ENCODE measurements around the gene VPS9D1. TPM values are rescaled to one million over a fixed set of nuclear protein-coding genes. Genes with fewer than 3 reads are reported as not detected.

Gene VPS9D1
- polyA plus RNA-seq, 3 donors: 1.2 to 29.7 (median 1.6) TPM

GRCh38 chr16:89720551-89720812 is 216 bp downstream of the VPS9D1 start:
- under 1% methylated on average over 29 of the region's 29 CpGs for WGBS (ENCODE audit: insufficient coverage)
- no peak for DNase-seq
- H3K27me3 Mint-ChIP-seq (ENCODE audit: low read depth in 3 of 3): no peaks in the 10 kb centered on the region
- H3K9me3 Mint-ChIP-seq: no peaks in the 10 kb centered on the region
- Histone ChIP-seq H3K9me3 (replicated peaks in 1 of 2; ENCODE audit: control insufficient read depth in 1 of 2, insufficient read depth in 1 of 2, low read length in 2 of 2) (no peaks in the 10 kb centered on the region), H3K27me3 (ENCODE audit: control insufficient read depth in 2 of 2, insufficient read depth in 2 of 2, low read length in 2 of 2) (no peaks in the 10 kb centered on the region), H3K27ac (ENCODE audit: low read depth in 1 of 2, low read length in 2 of 2) (peak overlapping the region; percentile 92), H3K36me3 (replicated peaks in 1 of 2; ENCODE audit: control insufficient read depth in 1 of 2, insufficient read depth in 2 of 2, low read length in 2 of 2) (peaks cover 14 to 26% of the 10 kb centered on the region in 2 donors), H2AFZ (ENCODE audit: insufficient read depth, low read depth, low read length, poor library complexity, severe bottlenecking) (peak overlapping the region; percentile 77), H3K9ac (ENCODE audit: insufficient read depth, low read length, poor library complexity, severe bottlenecking) (peak overlapping the region; percentile 92), H4K20me1 (ENCODE audit: insufficient read depth, low read length) (peaks cover 37% of the 10 kb centered on the region), H3K79me2 (ENCODE audit: insufficient read depth, low read length) (peaks cover 47% of the 10 kb centered on the region), H3K4me2 (replicated peaks; ENCODE audit: extremely low read depth, low read length, poor library complexity, severe bottlenecking) (peak overlapping the region; percentile 99), H3K4me1 (ENCODE audit: control insufficient read depth in 1 of 2, insufficient read depth in 2 of 2, low read length in 2 of 2) (peaks cover 45 to 57% of the 10 kb centered on the region in 2 donors), H3K4me3 (replicated peaks in 1 of 3; ENCODE audit: low read depth in 2 of 3, low read length in 3 of 3) (peak overlapping the region; percentile 51 to 97 (median 64))
- H3K4me1 Mint-ChIP-seq: peaks cover 51% of the 10 kb centered on the region
- intact Hi-C loops (cut with micrococcal nuclease): loop anchor here (2.0 to 5.0 kb wide), 3 partner anchors 40 to 158 kb away; partner anchors contain the start of gene RPL13 (in 1 of the 2)
- H3K4me3 Mint-ChIP-seq: peak overlapping the region; percentile 85 to 93
- TF ChIP-seq, protein P1, sequence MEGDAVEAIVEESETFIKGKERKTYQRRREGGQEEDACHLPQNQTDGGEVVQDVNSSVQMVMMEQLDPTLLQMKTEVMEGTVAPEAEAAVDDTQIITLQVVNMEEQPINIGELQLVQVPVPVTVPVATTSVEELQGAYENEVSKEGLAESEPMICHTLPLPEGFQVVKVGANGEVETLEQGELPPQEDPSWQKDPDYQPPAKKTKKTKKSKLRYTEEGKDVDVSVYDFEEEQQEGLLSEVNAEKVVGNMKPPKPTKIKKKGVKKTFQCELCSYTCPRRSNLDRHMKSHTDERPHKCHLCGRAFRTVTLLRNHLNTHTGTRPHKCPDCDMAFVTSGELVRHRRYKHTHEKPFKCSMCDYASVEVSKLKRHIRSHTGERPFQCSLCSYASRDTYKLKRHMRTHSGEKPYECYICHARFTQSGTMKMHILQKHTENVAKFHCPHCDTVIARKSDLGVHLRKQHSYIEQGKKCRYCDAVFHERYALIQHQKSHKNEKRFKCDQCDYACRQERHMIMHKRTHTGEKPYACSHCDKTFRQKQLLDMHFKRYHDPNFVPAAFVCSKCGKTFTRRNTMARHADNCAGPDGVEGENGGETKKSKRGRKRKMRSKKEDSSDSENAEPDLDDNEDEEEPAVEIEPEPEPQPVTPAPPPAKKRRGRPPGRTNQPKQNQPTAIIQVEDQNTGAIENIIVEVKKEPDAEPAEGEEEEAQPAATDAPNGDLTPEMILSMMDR (IDR thresholded peaks at IDR 0.05): no peak
- peaks cover 19 to 41% of the 10 kb centered on the region in 2 donors for H3K36me3 Mint-ChIP-seq
- peak overlapping the region; percentile 96 to 99 (median 98) for H3K27ac Mint-ChIP-seq

- Histone ChIP-seq H3K27me3 (ENCODE audit: control insufficient read depth in 2 of 2, insufficient read depth in 2 of 2, low read length in 2 of 2) (peaks cover 0 to 1% of the 10 kb centered on the region in 2 donors), H3K4me3 (replicated peaks in 1 of 3; ENCODE audit: low read depth in 2 of 3, low read length in 3 of 3) (peak overlapping the region in 1 of 3 experiments; percentile 97), H4K20me1 (ENCODE audit: insufficient read depth, low read length) (peaks cover 12% of the 10 kb centered on the region), H3K4me2 (replicated peaks; ENCODE audit: extremely low read depth, low read length, poor library complexity, severe bottlenecking) (peak overlapping the region; percentile 99), H3K27ac (ENCODE audit: low read depth in 1 of 2, low read length in 2 of 2) (peak overlapping the region; percentile 92), H3K36me3 (replicated peaks in 1 of 2; ENCODE audit: control insufficient read depth in 1 of 2, insufficient read depth in 2 of 2, low read length in 2 of 2) (peaks cover 0 to under 1% of the 10 kb centered on the region in 2 donors), H2AFZ (ENCODE audit: insufficient read depth, low read depth, low read length, poor library complexity, severe bottlenecking) (no peak overlapping the region), H3K9ac (ENCODE audit: insufficient read depth, low read length, poor library complexity, severe bottlenecking) (no peak overlapping the region), H3K9me3 (replicated peaks in 1 of 2; ENCODE audit: control insufficient read depth in 1 of 2, insufficient read depth in 1 of 2, low read length in 2 of 2) (no peaks in the 10 kb centered on the region), H3K79me2 (ENCODE audit: insufficient read depth, low read length) (peaks cover 21% of the 10 kb centered on the region), H3K4me1 (ENCODE audit: control insufficient read depth in 1 of 2, insufficient read depth in 2 of 2, low read length in 2 of 2) (peaks cover 32 to 39% of the 10 kb centered on the region in 2 donors)
- intact Hi-C loops (cut with micrococcal nuclease): loop anchor here in 1 of 2 donors (2.0 kb wide), 1 partner anchor 15 kb away; no protein-coding TSS in a partner anchor
- TF ChIP-seq, protein P1 (IDR thresholded peaks at IDR 0.05): no peak
- 90% methylated on average over 22 of the region's 24 CpGs for WGBS (ENCODE audit: insufficient coverage)
- peak overlapping the region in 1 of 2 donors; percentile 48 for H3K4me3 Mint-ChIP-seq
- DNase-seq: no peak
- H3K36me3 Mint-ChIP-seq: peaks cover 8 to 21% of the 10 kb centered on the region in 2 donors
- peaks cover 35% of the 10 kb centered on the region for H3K4me1 Mint-ChIP-seq
- H3K27me3 Mint-ChIP-seq (ENCODE audit: low read depth in 3 of 3): peaks cover 3 to 4% (median 3%) of the 10 kb centered on the region in 3 donors
- H3K9me3 Mint-ChIP-seq: peaks cover 0 to under 1% (median 0%) of the 10 kb centered on the region in 7 donors
- H3K27ac Mint-ChIP-seq: peak overlapping the region in 6 of 7 donors; percentile 81 to 99 (median 98)
Observed at GRCh38 chr16:89717688-89718505, 2.8 kb downstream of the VPS9D1 start.

Data from CD14-positive monocyte (primary cell).